NCI-H1105 (cell line): ENCODE results near the gene HMX2.
A peak's percentile ranks its signal among the peaks of the same experiment; 100 is the strongest.
"Not testable (repeated sequence)": the region's sequence is repeated elsewhere in the genome, so short reads cannot be mapped to it uniquely, and the experiment has no call there.

Experiments
- DNase-seq: peaks from one replicate; lab custom pipeline; 2025; lab: John Stamatoyannopoulos, UW

HMX2 gene

DNA sequence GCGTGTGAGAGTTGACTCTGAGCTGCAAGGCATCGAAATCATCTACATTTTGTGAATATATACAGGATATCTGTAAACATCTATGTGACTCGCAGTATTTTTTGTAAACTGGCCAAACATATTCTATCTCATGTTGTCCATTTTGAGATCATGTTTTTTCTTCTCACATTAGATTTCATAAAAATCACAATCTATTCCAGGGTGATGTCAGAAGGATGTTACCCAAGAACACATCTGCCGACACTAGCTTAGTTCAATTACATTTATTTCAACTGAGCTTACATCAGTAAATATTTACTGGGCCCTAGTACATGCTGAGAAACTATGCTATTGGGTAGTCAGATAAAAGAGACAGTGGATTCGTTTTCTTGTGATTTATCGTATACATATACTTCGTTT lies 3.8 kb downstream of the HMX2 start:
- no peak for DNase-seq

DNA sequence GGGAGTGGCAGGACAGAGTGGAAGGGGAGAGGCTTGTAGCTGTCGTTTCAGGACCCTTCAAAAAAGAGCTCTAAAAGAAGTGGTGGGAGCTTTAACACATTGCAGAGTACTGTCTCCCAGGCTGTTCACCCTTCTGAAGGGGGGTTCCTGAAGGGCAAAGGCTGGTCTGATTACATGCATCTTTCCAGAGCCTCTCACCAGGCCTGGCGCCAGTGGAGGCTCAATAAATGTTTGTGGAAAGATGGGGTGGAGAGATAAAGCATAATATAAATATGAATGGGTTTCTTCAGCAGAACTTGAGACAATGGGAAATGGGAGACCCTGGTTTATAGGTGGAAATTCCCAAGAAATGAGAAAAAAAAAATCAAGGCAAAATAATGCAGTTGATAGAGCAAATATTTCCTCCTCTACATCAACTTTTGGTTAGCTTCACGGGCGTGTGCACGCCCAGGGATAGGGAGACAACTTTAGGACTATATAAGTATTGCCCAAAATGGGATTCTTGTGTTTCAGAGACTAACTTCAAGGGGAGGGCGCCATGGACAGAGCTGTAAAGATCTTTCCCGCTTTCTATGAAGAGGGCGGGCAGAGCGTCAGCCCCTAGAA lies 5.7 kb downstream of the HMX2 start:
- no peak for DNase-seq

DNA sequence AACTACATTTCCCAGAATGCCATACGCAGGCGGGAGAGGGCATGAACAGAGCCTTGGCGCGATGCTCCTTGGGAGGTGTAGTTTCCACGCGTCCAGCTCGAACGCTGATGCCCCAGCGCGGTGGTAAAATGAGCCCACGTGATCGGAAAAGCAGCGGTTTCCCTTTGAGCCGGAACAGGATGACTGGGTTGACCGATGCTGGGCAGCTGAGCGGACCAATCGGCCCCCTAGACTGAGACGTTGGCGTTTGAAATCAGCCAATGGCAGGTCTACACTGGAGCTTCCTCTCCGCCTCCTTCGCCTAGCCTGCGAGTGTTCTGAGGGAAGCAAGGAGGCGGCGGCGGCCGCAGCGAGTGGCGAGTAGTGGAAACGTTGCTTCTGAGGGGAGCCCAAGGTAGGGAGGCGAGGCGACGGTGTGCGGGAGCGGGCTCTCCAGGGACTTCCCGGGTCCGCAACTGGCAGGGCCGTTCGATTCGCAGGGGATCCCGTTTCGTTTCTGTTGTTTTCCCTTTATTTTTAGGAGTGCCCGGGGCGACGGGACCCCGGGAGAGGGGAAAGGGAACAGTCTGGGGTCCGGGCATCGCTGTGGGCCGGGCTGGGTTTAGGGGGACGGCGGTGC lies 6.3 kb downstream of the HMX2 start, which contains the start of gene BUB3:
Gene BUB3, plus strand, starts transcription at position 311 of the 619 bp plus-strand sequence. CDS start 516 bp downstream, outside the sequence.
- DNase-seq, result peak; percentile 94

GRCh38 chr10:123154711-123155505 lies 7.0 kb downstream of the HMX2 start:
- DNase-seq, result no peak

DNA sequence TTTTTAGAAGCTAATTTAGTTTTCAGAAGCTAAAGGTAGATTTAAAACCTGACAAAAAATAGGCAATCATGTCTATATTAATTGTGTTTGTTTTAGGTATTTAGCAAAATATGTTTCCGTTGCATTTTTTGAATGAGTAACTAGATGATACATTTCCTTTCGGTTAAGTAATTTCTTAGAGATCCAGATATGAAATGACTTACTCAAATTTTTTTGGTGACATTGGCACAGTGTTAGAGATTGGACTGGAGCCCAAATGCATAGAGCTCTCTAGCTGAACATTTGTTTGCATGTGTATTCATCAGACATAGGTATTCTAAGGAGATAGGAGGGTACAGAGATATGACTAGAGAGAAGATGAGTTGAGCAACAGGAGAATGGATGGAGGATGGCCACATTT lies 8.1 kb downstream of the HMX2 start:
- DNase-seq, result no peak

DNA sequence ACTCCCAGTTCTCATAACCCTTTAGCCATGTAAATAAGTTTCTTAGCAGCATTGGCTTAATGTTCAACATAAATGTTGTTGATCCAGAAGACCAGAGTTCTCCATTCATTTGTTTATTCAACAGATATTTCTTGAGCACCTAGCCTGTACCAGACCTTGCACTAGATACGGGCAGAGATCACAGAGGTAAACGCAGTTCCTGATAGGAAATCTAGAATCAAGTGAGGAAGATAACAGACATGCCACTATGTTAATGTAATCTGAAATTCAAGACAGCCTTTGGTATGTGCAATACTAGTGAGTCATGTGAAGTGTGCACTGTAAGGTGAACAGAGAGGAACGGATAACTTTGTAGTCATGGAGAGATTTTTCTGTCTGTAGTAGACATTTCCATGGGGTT lies 9.3 kb downstream of the HMX2 start:
- DNase-seq, result no peak

DNA sequence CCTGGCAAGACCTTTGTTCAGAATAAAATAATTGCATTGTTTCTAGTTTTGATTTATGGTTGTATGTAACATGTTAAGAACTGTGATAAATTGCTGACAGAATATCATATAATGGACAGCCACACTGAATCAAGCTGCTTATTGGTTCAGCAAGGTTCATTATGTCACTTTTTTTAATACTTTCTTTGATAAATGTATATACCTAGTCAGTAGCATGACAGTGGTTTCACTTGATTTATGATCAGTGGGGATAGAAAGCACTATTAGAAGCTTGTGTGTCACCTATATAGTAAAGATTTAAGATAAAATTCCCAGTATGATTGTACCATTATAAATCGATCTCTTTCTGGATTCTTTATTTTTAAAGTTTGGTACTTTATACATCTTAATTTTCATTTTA lies 10.7 kb downstream of the HMX2 start:
- no peak for DNase-seq

- no peak for DNase-seq
Measured at GRCh38 chr10:123160311-123160980, 12.5 kb downstream of the HMX2 start.

DNA sequence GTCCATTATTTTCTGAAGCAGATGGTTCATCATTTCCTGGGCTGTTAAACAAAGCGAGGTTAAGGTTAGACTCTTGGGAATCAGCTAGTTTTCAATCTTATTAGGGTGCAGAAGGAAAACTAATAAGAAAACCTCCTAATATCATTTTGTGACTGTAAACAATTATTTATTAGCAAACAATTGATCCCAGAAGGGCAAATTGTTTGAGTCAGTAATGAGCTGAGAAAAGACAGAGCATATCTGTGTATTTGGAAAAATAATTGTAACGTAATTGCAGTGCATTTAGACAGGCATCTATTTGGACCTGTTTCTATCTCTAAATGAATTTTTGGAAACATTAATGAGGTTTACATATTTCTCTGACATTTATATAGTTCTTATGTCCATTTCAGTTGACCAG lies 16.4 kb downstream of the HMX2 start:
- DNase-seq, result no peak

DNA sequence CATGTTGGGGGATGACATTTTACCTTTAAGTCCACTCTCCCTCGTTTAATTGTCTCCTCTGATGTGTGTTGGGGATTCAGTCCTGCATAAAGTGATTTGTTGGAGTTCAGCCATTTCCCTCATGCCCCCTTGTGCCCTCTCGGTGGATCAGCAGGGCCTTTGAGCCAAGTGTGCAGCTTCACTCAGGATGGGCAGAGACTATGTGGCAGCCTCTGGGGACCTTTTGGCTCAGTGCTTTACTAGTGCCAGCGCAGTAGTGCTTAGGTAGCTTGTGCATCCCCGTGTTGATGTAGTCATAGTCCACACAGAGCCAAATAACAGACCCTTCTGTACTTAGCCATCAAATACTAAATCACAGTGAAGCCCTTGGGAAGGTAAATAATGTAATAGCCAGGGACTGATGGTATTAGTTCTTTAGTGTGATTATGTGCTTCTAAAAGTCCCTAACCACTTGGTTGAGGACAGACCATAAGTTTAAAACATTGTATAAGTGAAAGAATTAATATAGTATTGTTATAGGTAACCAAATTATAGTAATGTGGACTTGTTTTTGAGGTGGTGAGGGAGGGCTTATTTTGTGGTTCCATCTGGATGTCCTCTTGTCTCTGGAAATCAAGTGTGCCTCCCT lies 17.6 kb downstream of the HMX2 start:
- DNase-seq, result no peak

DNA sequence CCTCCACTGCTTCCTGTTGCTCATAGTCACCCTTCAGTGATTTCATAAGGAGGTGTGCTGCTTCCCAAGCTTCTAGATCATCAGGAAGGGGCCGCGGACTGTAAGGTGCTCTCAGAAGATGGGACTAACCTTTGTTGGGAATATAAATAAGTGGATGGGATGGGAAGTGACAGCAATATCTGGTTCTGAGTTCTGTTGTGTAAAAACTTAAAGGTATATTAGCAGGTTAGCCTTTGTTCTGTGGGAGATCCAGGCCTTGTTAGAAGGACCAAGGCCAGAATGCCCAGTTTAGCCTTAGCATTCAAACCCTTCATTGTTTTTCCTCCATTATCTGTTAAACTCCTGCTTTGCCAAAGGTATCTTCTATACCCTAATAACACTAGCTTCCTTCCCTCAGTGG lies 18.7 kb downstream of the HMX2 start:
- DNase-seq, result no peak

DNA sequence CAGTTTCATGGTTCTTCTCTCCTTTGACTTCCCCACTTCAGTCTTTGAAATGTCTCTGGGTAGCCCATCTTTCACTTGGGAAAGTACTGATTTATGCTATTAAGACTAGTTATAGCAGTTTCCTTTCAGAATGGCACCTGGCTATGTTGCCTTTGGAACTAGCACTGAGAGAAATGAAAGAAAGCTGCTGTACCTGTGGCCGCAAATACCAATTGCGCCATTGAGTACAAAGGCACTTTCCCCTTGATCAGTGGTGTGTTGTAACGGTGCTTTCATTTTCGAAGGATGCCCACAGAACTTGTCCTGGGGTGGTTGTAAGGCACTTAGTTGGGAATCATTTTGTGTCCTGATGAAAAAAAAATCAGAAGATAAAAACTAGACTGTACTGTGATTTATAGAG lies 23.0 kb downstream of the HMX2 start:
- DNase-seq, result no peak

GRCh38 chr10:123171616-123172015 lies 23.7 kb downstream of the HMX2 start:
- DNase-seq, result not testable (repeated sequence)

DNA sequence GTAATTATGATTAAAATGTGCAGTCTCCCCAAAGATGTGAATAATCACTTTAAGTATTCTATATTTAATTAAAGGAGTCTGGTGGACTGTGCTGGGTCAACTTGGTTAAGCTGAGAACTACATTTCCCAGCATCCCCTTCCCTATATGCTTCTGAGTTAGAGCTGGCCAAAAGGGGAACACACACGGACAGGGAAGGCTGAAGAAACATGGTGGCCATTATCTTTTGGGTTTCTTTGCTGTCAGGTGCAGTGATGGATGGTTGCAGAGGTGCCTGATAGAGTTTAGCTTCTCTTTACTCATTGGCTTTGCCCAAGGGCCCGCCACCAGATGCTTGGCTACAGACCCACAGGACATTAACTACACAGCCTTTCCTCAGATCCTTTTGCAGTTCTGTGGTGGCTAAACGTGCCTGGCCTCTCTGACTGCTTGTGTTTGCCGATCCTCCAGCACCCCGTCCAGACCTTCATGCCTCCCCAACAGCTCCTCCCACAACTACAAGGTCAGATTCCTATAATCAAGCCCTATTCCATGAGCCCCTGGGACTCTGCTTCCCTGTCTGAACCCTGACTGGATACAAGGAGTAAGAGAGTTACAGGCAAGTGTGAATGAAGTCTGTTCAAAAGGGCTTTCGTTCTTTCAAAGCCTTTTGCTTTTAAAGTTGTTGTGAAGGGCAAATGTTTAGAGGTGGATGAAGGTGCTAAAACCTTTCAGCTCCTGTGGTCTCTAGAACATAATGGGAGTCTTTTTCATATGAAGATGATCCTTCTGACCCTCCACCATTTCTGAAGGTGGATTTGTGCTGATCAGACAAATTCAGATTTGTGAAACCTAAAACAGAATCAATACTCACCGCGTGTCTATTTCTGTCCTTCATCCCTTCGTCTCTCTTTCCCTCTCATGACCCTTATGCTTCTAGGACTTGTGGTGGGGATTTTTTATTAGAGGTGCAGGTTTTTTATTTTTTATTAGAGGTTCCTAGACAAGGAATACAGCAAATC lies 27.8 kb downstream of the HMX2 start:
- no peak for DNase-seq

DNA sequence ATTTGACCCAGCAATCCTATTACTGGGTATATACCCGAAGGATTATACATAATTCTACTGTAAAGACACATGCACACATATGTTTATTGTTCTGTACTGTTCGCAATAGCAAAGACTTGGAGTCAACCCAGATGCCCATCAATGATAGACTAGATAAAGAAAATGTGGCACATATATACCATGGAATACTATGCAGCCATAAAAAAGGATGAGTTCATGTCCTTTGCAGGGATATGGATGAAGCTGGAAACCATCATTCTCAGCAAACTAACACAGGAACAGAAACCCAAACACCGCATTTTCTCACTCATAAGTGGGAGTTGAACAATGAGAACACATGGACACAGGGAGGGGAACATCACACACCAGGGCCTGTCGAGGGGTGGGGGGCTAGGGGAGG lies 30.5 kb downstream of the HMX2 start:
- not testable (repeated sequence) for DNase-seq

- DNase-seq, result no peak
Measured at GRCh38 chr10:123180101-123181090, 32.5 kb downstream of the HMX2 start.

DNA sequence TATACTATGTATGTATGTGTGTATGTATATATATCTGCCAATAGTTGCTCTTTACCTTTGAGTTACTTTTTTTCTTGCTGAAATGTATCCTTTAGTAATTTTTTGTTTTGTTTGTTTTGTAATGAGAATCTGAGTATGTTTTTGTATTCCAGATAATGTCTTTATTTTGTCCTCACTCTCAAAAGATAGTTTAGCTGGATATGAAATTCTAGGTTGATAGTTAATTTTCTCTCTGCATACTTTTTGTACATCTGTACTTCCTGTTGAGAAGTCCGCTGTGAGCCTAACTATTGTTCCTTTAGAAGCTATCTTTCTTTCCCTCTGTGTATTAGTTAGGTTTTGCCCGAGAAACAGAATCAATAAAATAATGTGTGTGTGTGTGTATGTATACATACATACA lies 35.8 kb downstream of the HMX2 start:
- no peak for DNase-seq

DNA sequence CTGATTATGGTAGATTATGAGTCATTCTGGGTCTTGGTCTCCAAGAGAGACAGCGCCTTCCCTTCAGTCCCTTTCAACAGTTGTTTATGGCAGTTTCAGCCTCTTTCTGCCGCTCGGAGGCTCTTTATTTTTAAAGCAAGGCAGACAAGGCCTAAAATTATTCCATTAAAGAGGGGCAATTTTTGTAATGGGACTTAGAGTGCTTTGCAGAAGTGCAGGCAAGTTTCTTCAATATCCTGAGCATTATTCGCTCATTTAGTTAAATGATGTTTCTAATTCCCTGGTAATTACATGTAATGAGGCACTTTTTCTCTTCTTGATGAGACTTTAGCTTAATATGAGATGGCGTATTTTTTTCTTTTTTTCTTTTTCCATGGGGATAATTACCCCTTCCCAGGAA lies 39.8 kb downstream of the HMX2 start:
- peak; percentile 75 for DNase-seq

- no peak for DNase-seq
Measured at GRCh38 chr10:123191886-123192285, 44.0 kb downstream of the HMX2 start.

DNA sequence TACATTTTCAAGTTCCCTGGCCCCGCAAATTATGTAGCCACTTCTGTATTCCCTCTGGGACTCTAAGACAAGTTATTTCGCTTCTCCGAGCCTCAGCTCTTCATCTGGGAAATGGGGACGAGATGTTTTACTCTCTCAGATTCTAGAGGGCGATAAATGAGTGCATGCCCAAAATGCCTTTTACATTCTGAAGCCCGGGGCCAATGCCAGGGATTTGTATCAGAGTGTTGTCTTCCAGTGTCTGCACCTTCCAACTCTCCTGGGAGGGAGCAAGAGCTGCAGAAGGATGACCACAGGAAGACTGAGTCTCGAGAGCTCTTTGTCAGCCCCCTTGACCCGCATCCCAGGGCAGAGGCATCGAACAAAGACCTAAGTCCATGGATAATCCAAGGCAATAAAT lies 46.1 kb downstream of the HMX2 start:
- DNase-seq, result no peak
